ENCODE results near the gene REEP3.
"Not testable (repeated sequence)": the region's sequence is repeated elsewhere in the genome, so short reads cannot be mapped to it uniquely, and the experiment has no call there.

The REEP3 gene

GRCh38 chr10:63497321-63497720 lies 23.9 kb upstream of the REEP3 start:
- H3K9me3 ChIP-seq (ENCODE audit: control insufficient read depth, insufficient read depth, low read length) = no peaks in the 10 kb centered on the region
- no peaks in the 10 kb centered on the region for H3K36me3 ChIP-seq (ENCODE audit: insufficient read depth, low read length)
- H3K4me1 ChIP-seq (ENCODE audit: insufficient read depth, low read length) = no peaks in the 10 kb centered on the region; the same call in none of the 2 replicates
- H3K9ac ChIP-seq (ENCODE audit: low read depth, low read length) = no peak overlapping the region

DNA sequence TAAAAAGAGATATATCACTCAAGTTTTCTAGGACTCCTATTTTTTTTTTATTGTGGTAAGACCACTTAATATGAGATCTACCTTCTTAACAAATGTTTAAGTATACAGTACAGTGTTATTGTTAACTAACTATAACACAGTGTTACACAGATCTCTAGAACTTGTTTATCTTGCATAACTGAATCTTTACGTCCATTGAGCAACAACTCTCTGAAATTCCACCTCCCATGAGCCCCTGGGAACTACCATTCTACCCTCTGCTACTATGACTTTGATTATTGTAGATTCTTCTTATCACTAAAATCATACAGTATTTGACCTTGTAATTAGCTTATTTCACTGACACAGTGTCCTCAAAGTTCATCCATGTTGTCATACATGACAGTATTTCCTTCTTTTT lies 22.5 kb upstream of the REEP3 start:
- Histone ChIP-seq H3K36me3 (ENCODE audit: insufficient read depth, low read length) (no peaks in the 10 kb centered on the region), H3K9me3 (ENCODE audit: control insufficient read depth, insufficient read depth, low read length) (no peaks in the 10 kb centered on the region), H3K4me1 (ENCODE audit: insufficient read depth, low read length) (peaks cover 4% of the 10 kb centered on the region), H3K9ac (ENCODE audit: low read depth, low read length) (no peak overlapping the region)

DNA sequence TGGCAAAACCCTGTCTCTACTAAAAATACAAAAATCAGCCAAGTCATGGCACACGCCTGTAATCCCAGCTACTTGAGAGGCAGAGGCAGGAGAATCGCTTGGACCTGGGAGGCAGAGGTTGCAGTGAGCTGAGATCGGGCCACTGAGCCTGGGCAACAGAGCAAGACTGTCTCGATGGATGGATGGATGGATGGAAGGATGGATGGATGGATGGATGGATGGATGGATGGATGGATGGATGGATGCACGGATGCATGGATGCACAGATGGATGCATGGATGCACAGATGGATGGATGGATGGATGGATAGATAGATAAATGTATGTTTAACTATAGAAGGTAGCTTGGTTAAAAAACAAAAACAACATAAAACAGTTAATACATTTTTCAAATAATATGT lies 20.6 kb upstream of the REEP3 start:
- not testable (repeated sequence) for H3K36me3 ChIP-seq (ENCODE audit: insufficient read depth, low read length); H3K9me3 ChIP-seq (ENCODE audit: control insufficient read depth, insufficient read depth, low read length); H3K9ac ChIP-seq (ENCODE audit: low read depth, low read length)
- H3K4me1 ChIP-seq (ENCODE audit: insufficient read depth, low read length) = peaks cover 21% of the 10 kb centered on the region

DNA sequence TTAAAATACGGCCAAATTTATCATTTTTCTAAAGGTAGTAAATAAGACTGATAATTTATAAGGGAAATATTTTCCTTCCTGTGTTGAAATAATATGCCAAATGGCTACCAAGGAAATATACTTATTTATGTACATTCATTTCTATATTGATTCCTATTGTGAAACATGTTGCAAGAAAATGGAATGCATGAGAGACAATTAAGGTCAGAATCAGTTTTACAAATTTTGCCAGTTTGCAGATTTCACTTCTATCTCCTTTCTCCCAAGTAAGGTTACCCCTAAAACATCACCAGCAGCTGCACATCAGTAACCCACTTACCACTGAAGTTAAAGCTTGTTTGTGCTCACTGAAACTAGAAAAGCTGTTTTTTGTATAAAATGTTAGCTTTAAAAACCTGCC lies 19.2 kb upstream of the REEP3 start:
- Histone ChIP-seq H3K36me3 (ENCODE audit: insufficient read depth, low read length) (no peaks in the 10 kb centered on the region), H3K9me3 (ENCODE audit: control insufficient read depth, insufficient read depth, low read length) (no peaks in the 10 kb centered on the region), H3K4me1 (ENCODE audit: insufficient read depth, low read length) (peaks cover 25% of the 10 kb centered on the region), H3K9ac (ENCODE audit: low read depth, low read length) (no peak overlapping the region)

DNA sequence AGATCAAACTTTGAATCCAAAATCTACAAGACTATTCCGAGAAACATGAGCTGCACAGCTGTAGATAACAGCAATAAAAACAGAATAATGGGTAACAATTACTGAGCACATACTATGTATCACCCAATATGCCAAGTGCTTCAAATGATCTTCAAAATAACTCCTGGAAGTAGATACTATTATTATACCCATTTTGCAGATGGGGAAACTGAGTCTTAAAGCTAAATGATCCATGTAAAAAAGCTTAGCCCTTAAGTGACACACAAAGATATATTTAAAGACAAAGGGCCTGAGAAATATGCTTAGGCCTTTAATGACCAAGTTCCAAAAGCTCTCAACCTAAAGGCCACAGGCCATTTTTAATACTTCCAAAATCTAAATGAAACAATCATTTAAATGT lies 18.4 kb upstream of the REEP3 start:
- Histone ChIP-seq H3K4me1 (ENCODE audit: insufficient read depth, low read length) (peaks cover 25% of the 10 kb centered on the region), H3K36me3 (ENCODE audit: insufficient read depth, low read length) (no peaks in the 10 kb centered on the region), H3K9ac (ENCODE audit: low read depth, low read length) (no peak overlapping the region), H3K9me3 (ENCODE audit: control insufficient read depth, insufficient read depth, low read length) (no peaks in the 10 kb centered on the region)

DNA sequence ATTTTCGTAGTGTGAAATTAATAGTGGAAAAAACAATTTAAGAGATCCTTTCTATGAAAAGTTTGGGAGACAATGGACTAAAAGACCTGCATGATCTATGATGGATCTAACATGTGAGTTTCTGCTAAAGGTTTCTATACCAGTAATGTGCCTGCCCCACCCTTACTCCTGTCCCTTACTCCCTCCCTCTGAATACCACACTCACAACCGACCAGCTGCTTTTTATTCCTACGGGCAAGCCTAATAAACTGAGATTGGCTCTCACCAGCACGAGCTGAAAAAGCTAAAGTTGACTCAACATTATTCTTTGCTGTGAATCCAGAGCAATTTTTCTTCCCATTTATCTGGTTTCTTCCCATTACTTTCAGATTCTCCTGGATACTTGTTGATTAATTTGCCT lies 17.8 kb upstream of the REEP3 start:
- Histone ChIP-seq H3K36me3 (ENCODE audit: insufficient read depth, low read length) (no peaks in the 10 kb centered on the region), H3K9me3 (ENCODE audit: control insufficient read depth, insufficient read depth, low read length) (no peaks in the 10 kb centered on the region), H3K9ac (ENCODE audit: low read depth, low read length) (no peak overlapping the region), H3K4me1 (ENCODE audit: insufficient read depth, low read length) (peaks cover 25% of the 10 kb centered on the region)

- H3K36me3 ChIP-seq (ENCODE audit: insufficient read depth, low read length) = no peaks in the 10 kb centered on the region
- H3K4me1 ChIP-seq (ENCODE audit: insufficient read depth, low read length) = peaks cover 25% of the 10 kb centered on the region
- H3K9me3 ChIP-seq (ENCODE audit: control insufficient read depth, insufficient read depth, low read length) = no peaks in the 10 kb centered on the region
These were observed 16.9 kb upstream of the REEP3 start for GRCh38 chr10:63504145-63504881.

GRCh38 chr10:63505562-63505961 lies 15.6 kb upstream of the REEP3 start:
- Histone ChIP-seq H3K9ac (ENCODE audit: low read depth, low read length) (no peak overlapping the region), H3K4me1 (ENCODE audit: insufficient read depth, low read length) (peaks cover 25% of the 10 kb centered on the region), H3K36me3 (ENCODE audit: insufficient read depth, low read length) (no peaks in the 10 kb centered on the region), H3K9me3 (ENCODE audit: control insufficient read depth, insufficient read depth, low read length) (no peaks in the 10 kb centered on the region)

More at GRCh38 chr10:63504145-63504881, 16.9 kb upstream of the REEP3 start:
- no peak overlapping the region for H3K9ac ChIP-seq (ENCODE audit: low read depth, low read length)

GRCh38 chr10:63506554-63506953 lies 14.6 kb upstream of the REEP3 start:
- H3K4me1 ChIP-seq (ENCODE audit: insufficient read depth, low read length) = peaks cover 25% of the 10 kb centered on the region
- H3K9me3 ChIP-seq (ENCODE audit: control insufficient read depth, insufficient read depth, low read length) = no peaks in the 10 kb centered on the region
- H3K9ac ChIP-seq (ENCODE audit: low read depth, low read length) = no peak overlapping the region
- H3K36me3 ChIP-seq (ENCODE audit: insufficient read depth, low read length) = no peaks in the 10 kb centered on the region

GRCh38 chr10:63515002-63515763 lies 6.0 kb upstream of the REEP3 start:
- Histone ChIP-seq H3K9me3 (ENCODE audit: control insufficient read depth, insufficient read depth, low read length) (no peaks in the 10 kb centered on the region), H3K36me3 (ENCODE audit: insufficient read depth, low read length) (no peaks in the 10 kb centered on the region), H3K9ac (ENCODE audit: low read depth, low read length) (peak overlapping the region; percentile 33), H3K4me1 (ENCODE audit: insufficient read depth, low read length) (peaks cover 42% of the 10 kb centered on the region)

- H3K9ac ChIP-seq (ENCODE audit: low read depth, low read length) = no peak overlapping the region; the same call in 1 of the 2 replicates
- peaks cover 42% of the 10 kb centered on the region for H3K4me1 ChIP-seq (ENCODE audit: insufficient read depth, low read length)
- no peaks in the 10 kb centered on the region for H3K36me3 ChIP-seq (ENCODE audit: insufficient read depth, low read length)
- no peaks in the 10 kb centered on the region for H3K9me3 ChIP-seq (ENCODE audit: control insufficient read depth, insufficient read depth, low read length)
These were observed 5.0 kb upstream of the REEP3 start for GRCh38 chr10:63516207-63516606.

DNA sequence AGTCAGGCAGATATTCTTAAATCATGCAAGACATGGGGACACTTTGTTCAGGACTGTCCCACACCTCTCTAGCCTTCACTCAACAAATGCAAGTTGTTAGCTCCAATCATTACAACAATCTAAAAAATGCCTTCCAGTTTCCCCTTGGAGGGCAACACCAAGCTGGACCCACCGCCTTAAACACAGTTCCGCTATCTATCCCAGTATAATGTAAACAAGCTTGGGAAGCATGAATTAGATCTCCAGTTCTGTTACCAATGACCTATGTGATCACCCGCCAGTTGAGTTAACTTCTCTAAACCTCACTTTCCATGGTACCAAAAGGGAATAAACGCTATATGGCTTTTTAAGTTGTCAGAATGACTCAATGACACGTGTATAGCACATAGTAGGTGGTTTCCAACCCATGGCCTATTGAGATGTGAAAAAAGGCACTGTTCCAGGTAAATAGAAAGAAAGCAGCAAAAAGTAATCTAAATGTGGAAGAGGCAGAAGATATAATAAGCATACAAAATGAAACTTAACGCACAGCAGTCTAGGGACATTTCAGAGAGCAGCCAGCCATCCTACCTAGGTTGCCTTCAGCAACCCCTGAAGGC lies 2.4 kb upstream of the REEP3 start:
- Histone ChIP-seq H3K9me3 (ENCODE audit: control insufficient read depth, insufficient read depth, low read length) (no peaks in the 10 kb centered on the region), H3K36me3 (ENCODE audit: insufficient read depth, low read length) (no peaks in the 10 kb centered on the region; the same call in 1 of the 2 replicates), H3K4me1 (ENCODE audit: insufficient read depth, low read length) (peaks cover 49% of the 10 kb centered on the region), H3K9ac (ENCODE audit: low read depth, low read length) (no peak overlapping the region)

- Histone ChIP-seq H3K36me3 (ENCODE audit: insufficient read depth, low read length) (peaks cover 2% of the 10 kb centered on the region; the same call in 1 of the 2 replicates), H3K4me1 (ENCODE audit: insufficient read depth, low read length) (peaks cover 30% of the 10 kb centered on the region), H3K9ac (ENCODE audit: low read depth, low read length) (peak overlapping the region; percentile 72)
These were observed 445 bp downstream of the REEP3 start for GRCh38 chr10:63521416-63522276.

GRCh38 chr10:63522277-63522687 lies 1.1 kb downstream of the REEP3 start:
- no peaks in the 10 kb centered on the region for H3K9me3 ChIP-seq (ENCODE audit: control insufficient read depth, insufficient read depth, low read length)

More at GRCh38 chr10:63521416-63522276, 445 bp downstream of the REEP3 start:
- H3K9me3 ChIP-seq (ENCODE audit: control insufficient read depth, insufficient read depth, low read length) = no peaks in the 10 kb centered on the region

More at GRCh38 chr10:63522277-63522687, 1.1 kb downstream of the REEP3 start:
- H3K4me1 ChIP-seq (ENCODE audit: insufficient read depth, low read length) = peaks cover 23% of the 10 kb centered on the region; the same call in 1 of the 2 replicates
- peak overlapping the region; percentile 72 for H3K9ac ChIP-seq (ENCODE audit: low read depth, low read length)
- H3K36me3 ChIP-seq (ENCODE audit: insufficient read depth, low read length) = peaks cover 2% of the 10 kb centered on the region; the same call in 1 of the 2 replicates
